OCI-LY3 (cell line): ENCODE results near the gene PCMTD2.
A peak's percentile ranks its signal among the peaks of the same experiment; 100 is the strongest.

Experiments used
- H2AFZ ChIP-seq: fragments of 200-600, 300-600 bp; shearing (Covaris generic); 2 replicates; pipeline ENCODE4 v1.6.0; 2014; ENCODE audit warnings: antibody characterized with exemption, low read depth, low read length
- H3K27ac ChIP-seq: fragments of 200-600, 300-600 bp; sonication (generic); 2 replicates; pipeline ENCODE4 v1.5.1; 2014; ENCODE audit warnings: mild to moderate bottlenecking, low read length, moderate library complexity, mixed read lengths
- H3K27me3 ChIP-seq: fragments of 200-600, 300-600 bp; sonication (generic); 2 replicates; pipeline ENCODE4 v1.6.1; 2014; ENCODE audit warnings: low read depth, low read length, mixed read lengths
- H3K36me3 ChIP-seq: fragments of 200-600, 300-600 bp; sonication (generic); replicated peaks from 2 replicates; pipeline ENCODE3; 2014; ENCODE audit warnings: low read depth, low read length, mixed read lengths
- H3K4me1 ChIP-seq: fragments of 300-600, 200-600 bp; sonication (generic); 2 replicates; pipeline ENCODE4 v1.6.1; 2014; ENCODE audit warnings: low read length, mixed read lengths
- H3K4me2 ChIP-seq: fragments of 200-600, 300-600 bp; sonication (generic); 2 replicates; pipeline ENCODE4 v1.6.1; 2014; ENCODE audit warnings: low read length, mixed read lengths
- H3K4me3 ChIP-seq: fragments of 300-600, 200-600 bp; sonication (generic); 2 replicates; pipeline ENCODE4 v1.5.1; 2014; ENCODE audit warnings: antibody characterized with exemption, mild to moderate bottlenecking, low read length, moderate library complexity
- H3K79me2 ChIP-seq: fragments of 300-600, 200-600 bp; shearing (Covaris generic); 2 replicates; pipeline ENCODE4 v1.6.1; 2014; ENCODE audit warnings: mild to moderate bottlenecking, low read length, mixed read lengths
- H3K9ac ChIP-seq: fragments of 300-600, 200-600 bp; shearing (Covaris generic); 2 replicates; pipeline ENCODE4 v1.6.0; 2014; ENCODE audit warnings: mild to moderate bottlenecking, low read length, moderate library complexity
- H3K9me3 ChIP-seq: fragments of 200-600, 300-600 bp; shearing (Covaris generic); 2 replicates; pipeline ENCODE4 v1.6.1; 2014; ENCODE audit warnings: low read length, mixed read lengths; ENCODE audit not compliant: insufficient read depth
- H4K20me1 ChIP-seq: fragments of 200-600, 300-600 bp; sonication (generic); 2 replicates; pipeline ENCODE4 v1.6.1; 2016; ENCODE audit warnings: low read length, mixed read lengths; ENCODE audit not compliant: insufficient read depth
- EZH2phosphoT487 ChIP-seq: fragments of 200-600 bp; shearing (Covaris generic); IDR thresholded peaks from 2 replicates; pipeline ENCODE4 v1.6.1; 2018; ENCODE audit warnings: antibody characterized with exemption, mixed run types, low read depth
- TF ChIP-seq, protein P1 (sequence below): fragments of 200-600, 300-600 bp; sonication (generic); IDR thresholded peaks from 2 replicates; pipeline ENCODE4 v1.5.1; 2014; ENCODE audit warnings: antibody characterized with exemption, low read length, low read depth

PCMTD2 gene

GRCh38 chr20:64223526-64224067 is 32.0 kb upstream of the PCMTD2 start:
- Histone ChIP-seq H3K4me2 (peak overlapping the region; percentile 76), H3K27ac (no peak overlapping the region), H3K27me3 (peaks cover 27% of the 10 kb centered on the region)

DNA sequence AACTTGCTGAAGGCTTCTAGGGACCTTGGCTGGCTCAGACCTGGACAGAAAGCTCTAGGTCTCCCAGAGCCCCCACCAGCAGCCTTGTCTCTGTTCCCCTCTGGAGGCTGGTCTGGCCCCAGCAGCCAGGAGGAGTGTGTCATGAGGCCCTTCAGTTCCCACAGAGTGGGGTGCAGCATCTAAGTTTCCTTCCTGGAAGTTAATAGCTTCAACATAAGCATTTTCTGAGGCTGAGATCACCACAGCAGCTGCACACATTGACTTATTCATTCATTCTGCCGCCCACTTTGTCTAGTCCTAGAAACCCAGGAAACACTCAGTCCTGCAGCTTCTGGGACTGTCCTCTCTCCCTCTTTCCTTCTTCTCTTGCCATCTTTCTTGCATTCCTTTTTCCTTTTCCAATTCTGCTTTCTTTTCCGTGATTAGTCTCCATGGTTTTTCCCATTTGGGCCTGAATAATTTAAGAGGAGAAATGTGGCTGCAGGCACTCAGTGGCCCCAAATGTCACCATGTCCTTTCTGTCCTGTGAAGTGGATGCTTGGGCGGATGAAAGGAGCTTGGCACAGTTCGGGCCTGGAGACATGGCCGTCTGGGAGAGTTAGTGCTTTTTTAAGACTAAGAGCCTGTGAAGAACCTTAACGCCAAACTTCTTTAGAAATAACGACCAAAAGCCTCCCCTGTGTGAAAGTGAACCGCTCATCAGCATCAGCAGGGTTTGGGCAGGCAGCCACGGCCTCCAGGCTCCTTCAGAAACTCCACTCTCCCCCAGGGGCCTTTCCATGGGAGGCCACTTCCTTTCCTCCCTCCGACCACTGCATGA is 31.0 kb upstream of the PCMTD2 start:
- H3K79me2 ChIP-seq = no peaks in the 10 kb centered on the region
- H4K20me1 ChIP-seq = no peaks in the 10 kb centered on the region
- peaks cover 28% of the 10 kb centered on the region for H3K27me3 ChIP-seq
- no peak overlapping the region for H3K4me3 ChIP-seq
- no peak overlapping the region for H3K27ac ChIP-seq
- H3K4me1 ChIP-seq = peaks cover 11% of the 10 kb centered on the region
- no peak overlapping the region for H2AFZ ChIP-seq
- TF ChIP-seq, protein P1, sequence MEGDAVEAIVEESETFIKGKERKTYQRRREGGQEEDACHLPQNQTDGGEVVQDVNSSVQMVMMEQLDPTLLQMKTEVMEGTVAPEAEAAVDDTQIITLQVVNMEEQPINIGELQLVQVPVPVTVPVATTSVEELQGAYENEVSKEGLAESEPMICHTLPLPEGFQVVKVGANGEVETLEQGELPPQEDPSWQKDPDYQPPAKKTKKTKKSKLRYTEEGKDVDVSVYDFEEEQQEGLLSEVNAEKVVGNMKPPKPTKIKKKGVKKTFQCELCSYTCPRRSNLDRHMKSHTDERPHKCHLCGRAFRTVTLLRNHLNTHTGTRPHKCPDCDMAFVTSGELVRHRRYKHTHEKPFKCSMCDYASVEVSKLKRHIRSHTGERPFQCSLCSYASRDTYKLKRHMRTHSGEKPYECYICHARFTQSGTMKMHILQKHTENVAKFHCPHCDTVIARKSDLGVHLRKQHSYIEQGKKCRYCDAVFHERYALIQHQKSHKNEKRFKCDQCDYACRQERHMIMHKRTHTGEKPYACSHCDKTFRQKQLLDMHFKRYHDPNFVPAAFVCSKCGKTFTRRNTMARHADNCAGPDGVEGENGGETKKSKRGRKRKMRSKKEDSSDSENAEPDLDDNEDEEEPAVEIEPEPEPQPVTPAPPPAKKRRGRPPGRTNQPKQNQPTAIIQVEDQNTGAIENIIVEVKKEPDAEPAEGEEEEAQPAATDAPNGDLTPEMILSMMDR = no peak
- TF ChIP-seq EZH2phosphoT487 = no peak
- no peak overlapping the region for H3K9ac ChIP-seq
- no peaks in the 10 kb centered on the region for H3K9me3 ChIP-seq
- H3K4me2 ChIP-seq = no peak overlapping the region
- H3K36me3 ChIP-seq = no peaks in the 10 kb centered on the region

More at GRCh38 chr20:64223526-64224067, 32.0 kb upstream of the PCMTD2 start:
- H3K4me1 ChIP-seq = peaks cover 11% of the 10 kb centered on the region
- H4K20me1 ChIP-seq = no peaks in the 10 kb centered on the region
- H3K9ac ChIP-seq = peak overlapping the region; percentile 32; the same call in 1 of the 2 replicates
- H3K36me3 ChIP-seq = no peaks in the 10 kb centered on the region
- TF ChIP-seq, protein P1 = peak; percentile 56
- TF ChIP-seq EZH2phosphoT487 = no peak
- no peaks in the 10 kb centered on the region for H3K9me3 ChIP-seq
- peak overlapping the region; percentile 78; the same call in 1 of the 2 replicates for H2AFZ ChIP-seq
- H3K79me2 ChIP-seq = no peaks in the 10 kb centered on the region
- peak overlapping the region; percentile 60 for H3K4me3 ChIP-seq

GRCh38 chr20:64225171-64225595 is 30.4 kb upstream of the PCMTD2 start:
- Histone ChIP-seq H2AFZ (no peak overlapping the region), H3K4me3 (no peak overlapping the region), H3K9me3 (no peaks in the 10 kb centered on the region), H4K20me1 (no peaks in the 10 kb centered on the region), H3K4me2 (no peak overlapping the region), H3K79me2 (no peaks in the 10 kb centered on the region), H3K9ac (no peak overlapping the region), H3K36me3 (no peaks in the 10 kb centered on the region), H3K27ac (no peak overlapping the region), H3K4me1 (peaks cover 11% of the 10 kb centered on the region), H3K27me3 (peaks cover 32% of the 10 kb centered on the region)
- TF ChIP-seq EZH2phosphoT487 = no peak
- TF ChIP-seq, protein P1 = no peak

- Histone ChIP-seq H3K27me3 (peaks cover 35% of the 10 kb centered on the region), H3K4me1 (peaks cover 11% of the 10 kb centered on the region), H3K4me2 (no peak overlapping the region), H3K9me3 (no peaks in the 10 kb centered on the region), H3K4me3 (no peak overlapping the region), H2AFZ (no peak overlapping the region), H4K20me1 (no peaks in the 10 kb centered on the region), H3K27ac (no peak overlapping the region), H3K9ac (no peak overlapping the region), H3K79me2 (no peaks in the 10 kb centered on the region), H3K36me3 (no peaks in the 10 kb centered on the region)
- TF ChIP-seq, protein P1 = no peak
- no peak for TF ChIP-seq EZH2phosphoT487
Observed at GRCh38 chr20:64225828-64226598, 29.5 kb upstream of the PCMTD2 start.
